HUDEP-2 (cell line): ENCODE data around the gene TBC1D16.
A peak's percentile ranks its signal among the peaks of the same experiment; 100 is the strongest.
"Not testable (repeated sequence)": the region's sequence is repeated elsewhere in the genome, so short reads cannot be mapped to it uniquely, and the experiment has no call there.

Source experiments
- DNase-seq, 76 experiments: peaks; one replicate each; lab custom pipeline; 2025; ENCODE audit not compliant: unreplicated experiment in 76 of 76; lab: John Stamatoyannopoulos, UW

TBC1D16 gene

GRCh38 chr17:80006339-80006720, 29.3 kb downstream of the TBC1D16 start:
- DNase-seq = no peak

GRCh38 chr17:80005360-80006338, 30.0 kb downstream of the TBC1D16 start:
- DNase-seq = peak in 37 of 76 experiments; percentile 1 to 54 (median 23)

- no peak for DNase-seq
These were observed 31.7 kb downstream of the TBC1D16 start for GRCh38 chr17:80003969-80004368.

GRCh38 chr17:80002690-80003490, 32.8 kb downstream of the TBC1D16 start:
- DNase-seq = no peak

- no peak for DNase-seq
These were observed 33.5 kb downstream of the TBC1D16 start for GRCh38 chr17:80002070-80002641.

- DNase-seq = no peak
These were observed 34.5 kb downstream of the TBC1D16 start for GRCh38 chr17:80000981-80001775.

GRCh38 chr17:80000136-80000535, 35.5 kb downstream of the TBC1D16 start:
- DNase-seq = no peak

- DNase-seq = peak in 1 of 76 experiments; percentile 6
These were observed 38.5 kb downstream of the TBC1D16 start for GRCh38 chr17:79997011-79997660.

GRCh38 chr17:79996291-79996690, 39.4 kb downstream of the TBC1D16 start:
- DNase-seq = no peak

GRCh38 chr17:79995696-79996095, 40.0 kb downstream of the TBC1D16 start:
- DNase-seq = no peak

GRCh38 chr17:79994602-79995001, 41.1 kb downstream of the TBC1D16 start:
- DNase-seq = no peak

- DNase-seq = not testable (repeated sequence)
These were observed 41.5 kb downstream of the TBC1D16 start for GRCh38 chr17:79994228-79994569.

- DNase-seq = peak in 6 of 76 experiments; percentile 7 to 34 (median 15)
These were observed 42.1 kb downstream of the TBC1D16 start for GRCh38 chr17:79993390-79994227.

GRCh38 chr17:79992649-79993389, 42.9 kb downstream of the TBC1D16 start:
- DNase-seq = no peak

GRCh38 chr17:79991924-79992648, 43.6 kb downstream of the TBC1D16 start:
- peak in 1 of 76 experiments; percentile 12 for DNase-seq

GRCh38 chr17:79991140-79991923, 44.3 kb downstream of the TBC1D16 start:
- DNase-seq = peak in 68 of 76 experiments; percentile 8 to 81 (median 59)

GRCh38 chr17:79990704-79991103, 45.0 kb downstream of the TBC1D16 start:
- no peak for DNase-seq
